Neural cell (in vitro differentiated cells): ENCODE results near the gene BLOC1S3. TPM values are rescaled to one million over a fixed set of nuclear protein-coding genes. Genes with fewer than 3 reads are reported as not detected.

ENCODE experiments used
- H2AFZ ChIP-seq: fragments of 200-600, 300-800 bp; sonication (generic), shearing (Covaris generic); 2 replicates; pipeline ENCODE4 v1.6.0; 2014; ENCODE audit warnings: low read depth, mild to moderate bottlenecking, antibody characterized with exemption, low read length, moderate library complexity
- H3F3A ChIP-seq: fragments of 200-600 bp; shearing (Covaris generic); 2 replicates; pipeline ENCODE4 v1.6.1; 2016; ENCODE audit warnings: mild to moderate bottlenecking, moderate library complexity, mixed read lengths, antibody characterized with exemption, low read length; ENCODE audit not compliant: insufficient read depth, poor library complexity, severe bottlenecking
- H3K27ac ChIP-seq: fragments of 200-600, 300-800 bp; sonication (generic), shearing (Covaris generic); 2 replicates; pipeline ENCODE4 v1.5.1; 2014; ENCODE audit warnings: mild to moderate bottlenecking, low read length, moderate library complexity
- H3K27me3 ChIP-seq: fragments of 300-800, 200-600 bp; sonication (generic), shearing (Covaris generic); 2 replicates; pipeline ENCODE4 v1.6.0; 2014; ENCODE audit warnings: mild to moderate bottlenecking, low read depth, low read length, moderate library complexity; ENCODE audit not compliant: insufficient read depth
- H3K36me3 ChIP-seq: fragments of 300-800, 200-600 bp; sonication (generic), shearing (Covaris generic); 2 replicates; pipeline ENCODE4 v1.5.1; 2014; ENCODE audit warnings: mild to moderate bottlenecking, antibody characterized with exemption, low read length, moderate library complexity; ENCODE audit not compliant: insufficient read depth
- H3K4me2 ChIP-seq: fragments of 300-800, 200-600 bp; sonication (generic), shearing (Covaris generic); 2 replicates; pipeline ENCODE4 v1.6.0; 2014; ENCODE audit warnings: mild to moderate bottlenecking, low read length
- H3K4me3 ChIP-seq: fragments of 300-800, 200-600 bp; sonication (generic), shearing (Covaris generic); 2 replicates; pipeline ENCODE4 v1.5.1; 2014; ENCODE audit warnings: mild to moderate bottlenecking, low read length, moderate library complexity
- H3K79me2 ChIP-seq: fragments of 200-600 bp; shearing (Covaris generic); replicated peaks from 2 replicates; pipeline ENCODE4 v1.6.0; 2014; ENCODE audit warnings: mild to moderate bottlenecking, low read length, moderate library complexity; ENCODE audit not compliant: insufficient read depth
- H3K9ac ChIP-seq: fragments of 300-800, 200-600 bp; sonication (generic), shearing (Covaris generic); 2 replicates; pipeline ENCODE4 v1.6.1; 2016; ENCODE audit warnings: mild to moderate bottlenecking, low read length, mixed read lengths
- H3K9me2 ChIP-seq: fragments of 200-600 bp; shearing (Covaris generic); 2 replicates; pipeline ENCODE4 v1.6.1; 2016; ENCODE audit warnings: mild to moderate bottlenecking, low read length, mixed read lengths; ENCODE audit not compliant: insufficient read depth
- H3K9me3 ChIP-seq: fragments of 200-600, 300-800 bp; sonication (generic), shearing (Covaris generic); 2 replicates; pipeline ENCODE4 v1.6.1; 2016; ENCODE audit warnings: mild to moderate bottlenecking, mixed run types, low read length, moderate library complexity, mixed read lengths
- H4K20me1 ChIP-seq: fragments of 200-600 bp; shearing (Covaris generic); 2 replicates; pipeline ENCODE4 v1.6.1; 2016; ENCODE audit warnings: mild to moderate bottlenecking, mixed run types; ENCODE audit not compliant: insufficient read depth
- EP300 ChIP-seq: fragments of 450-650 bp; conservative IDR thresholded peaks from 2 replicates; pipeline ENCODE4 v1.6.1; 2014; ENCODE audit warnings: antibody characterized with exemption, mild to moderate bottlenecking, moderate library complexity; ENCODE audit not compliant: poor library complexity, severe bottlenecking
- EZH2 ChIP-seq: fragments of 200-600, 300-800 bp; shearing (Covaris generic), sonication (generic); IDR thresholded peaks from 2 replicates; pipeline ENCODE4 v1.6.1; 2014; ENCODE audit warnings: antibody characterized with exemption, low read length, borderline replicate concordance, mild to moderate bottlenecking; ENCODE audit not compliant: insufficient read depth, poor library complexity, severe bottlenecking
- POLR2AphosphoS5 ChIP-seq: IDR thresholded peaks from 2 replicates; pipeline ENCODE4 v1.6.1; 2012
- RAD21 ChIP-seq: fragments of 450-650 bp; conservative IDR thresholded peaks from 2 replicates; pipeline ENCODE4 v1.6.1; 2014; ENCODE audit warnings: antibody characterized with exemption, mild to moderate bottlenecking, moderate library complexity
- SMC3 ChIP-seq: fragments of 450-650 bp; conservative IDR thresholded peaks from 2 replicates; pipeline ENCODE4 v1.6.1; 2014; ENCODE audit warnings: antibody characterized with exemption, mild to moderate bottlenecking, moderate library complexity; ENCODE audit not compliant: poor library complexity
- TAF1 ChIP-seq: IDR thresholded peaks from 2 replicates; pipeline ENCODE4 v1.6.1; 2012; ENCODE audit warnings: low read depth
- polyA plus RNA-seq: library from polyadenylated mRNA; depleted of rRNA; stranded (reverse); fragments of >200 nt; gene quantifications from 2 replicates; pipeline ENCODE4 v1.2.3, GENCODE V29; 2014
- TF ChIP-seq, protein P1 (sequence below): fragments of 450-650 bp; IDR thresholded peaks from 2 replicates; pipeline ENCODE4 v1.5.1; 2014; ENCODE audit warnings: antibody characterized with exemption, mild to moderate bottlenecking, moderate library complexity; ENCODE audit not compliant: poor library complexity, severe bottlenecking
- TF ChIP-seq, protein P2 (sequence below): IDR thresholded peaks from 2 replicates; pipeline ENCODE4 v1.6.1; 2012; ENCODE audit warnings: borderline replicate concordance

The BLOC1S3 gene
- polyA plus RNA-seq, 1 donor from 2014 or later: 1.8 TPM

DNA sequence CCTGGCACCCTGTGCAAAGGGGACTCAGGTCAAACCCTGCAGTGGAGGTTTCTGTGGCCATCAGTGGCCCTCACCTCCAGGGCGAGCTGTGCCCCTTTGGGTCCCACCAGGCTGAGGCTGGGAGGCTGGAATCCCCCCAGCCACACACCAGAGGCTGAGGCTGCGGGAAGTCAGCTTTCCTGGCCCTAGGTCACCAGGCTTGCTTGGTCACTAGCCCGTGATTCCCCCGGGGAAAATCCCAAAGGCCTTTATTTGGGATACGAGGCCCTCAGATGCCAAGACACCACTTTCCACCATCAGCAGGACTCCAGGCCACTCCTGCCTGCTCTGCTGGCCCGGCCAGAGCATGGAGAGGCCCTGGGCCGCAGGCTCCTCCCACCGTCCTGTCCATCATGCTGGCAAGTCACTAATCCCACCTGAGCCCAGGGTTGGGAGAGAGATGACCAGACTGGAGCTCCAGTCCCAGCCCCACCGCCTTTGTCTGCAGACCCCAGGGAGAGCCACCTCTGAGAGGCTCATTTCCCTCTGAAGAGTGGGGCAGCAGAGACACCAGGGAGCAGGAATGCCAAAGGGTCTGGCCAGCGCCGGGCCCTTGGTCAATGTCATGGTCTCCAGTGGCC lies 22.5 kb upstream of the BLOC1S3 start:
- no peaks in the 10 kb centered on the region for H3K79me2 ChIP-seq
- H3K4me2 ChIP-seq: no peak overlapping the region
- no peaks in the 10 kb centered on the region for H4K20me1 ChIP-seq
- no peak overlapping the region for H3K9ac ChIP-seq
- no peak overlapping the region for H2AFZ ChIP-seq
- H3K27me3 ChIP-seq: peaks cover 24% of the 10 kb centered on the region
- no peaks in the 10 kb centered on the region for H3K9me2 ChIP-seq
- H3K27ac ChIP-seq: no peak overlapping the region
- no peak overlapping the region for H3K4me3 ChIP-seq
- TF ChIP-seq EP300 (no peak), POLR2AphosphoS5 (peak; percentile 4)
- no peaks in the 10 kb centered on the region for H3K36me3 ChIP-seq
- no peaks in the 10 kb centered on the region for H3F3A ChIP-seq
- H3K9me3 ChIP-seq: no peaks in the 10 kb centered on the region

DNA sequence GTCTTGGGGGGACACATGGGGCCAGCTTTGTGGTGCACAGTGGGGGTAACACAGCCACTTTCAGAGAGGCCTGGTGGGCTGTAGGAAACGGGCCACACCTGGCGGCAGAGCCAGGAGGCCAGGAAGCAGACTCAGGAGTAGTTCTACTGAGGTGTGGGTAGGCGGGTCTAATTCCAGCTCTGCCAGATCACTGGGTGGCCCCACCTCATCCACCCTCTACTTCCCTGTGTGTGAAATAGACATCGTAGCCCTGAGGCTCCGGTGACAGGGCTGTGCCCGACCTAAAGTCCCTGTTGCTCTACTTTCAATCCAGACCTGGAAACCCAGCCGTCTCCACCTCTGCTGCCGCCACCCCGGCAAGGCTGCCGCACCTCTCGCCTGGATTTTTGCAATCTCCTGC lies 21.8 kb upstream of the BLOC1S3 start:
- Histone ChIP-seq H3K79me2 (no peaks in the 10 kb centered on the region), H3K27me3 (peaks cover 19% of the 10 kb centered on the region), H3K9me3 (no peaks in the 10 kb centered on the region), H2AFZ (no peak overlapping the region), H3F3A (no peaks in the 10 kb centered on the region), H3K36me3 (no peaks in the 10 kb centered on the region), H3K9ac (no peak overlapping the region), H3K27ac (no peak overlapping the region), H3K4me3 (no peak overlapping the region), H3K9me2 (no peaks in the 10 kb centered on the region), H3K4me2 (no peak overlapping the region), H4K20me1 (no peaks in the 10 kb centered on the region)
- TF ChIP-seq RAD21: no peak
- TF ChIP-seq POLR2AphosphoS5: no peak
- TF ChIP-seq EP300: no peak
- TF ChIP-seq, protein P1, sequence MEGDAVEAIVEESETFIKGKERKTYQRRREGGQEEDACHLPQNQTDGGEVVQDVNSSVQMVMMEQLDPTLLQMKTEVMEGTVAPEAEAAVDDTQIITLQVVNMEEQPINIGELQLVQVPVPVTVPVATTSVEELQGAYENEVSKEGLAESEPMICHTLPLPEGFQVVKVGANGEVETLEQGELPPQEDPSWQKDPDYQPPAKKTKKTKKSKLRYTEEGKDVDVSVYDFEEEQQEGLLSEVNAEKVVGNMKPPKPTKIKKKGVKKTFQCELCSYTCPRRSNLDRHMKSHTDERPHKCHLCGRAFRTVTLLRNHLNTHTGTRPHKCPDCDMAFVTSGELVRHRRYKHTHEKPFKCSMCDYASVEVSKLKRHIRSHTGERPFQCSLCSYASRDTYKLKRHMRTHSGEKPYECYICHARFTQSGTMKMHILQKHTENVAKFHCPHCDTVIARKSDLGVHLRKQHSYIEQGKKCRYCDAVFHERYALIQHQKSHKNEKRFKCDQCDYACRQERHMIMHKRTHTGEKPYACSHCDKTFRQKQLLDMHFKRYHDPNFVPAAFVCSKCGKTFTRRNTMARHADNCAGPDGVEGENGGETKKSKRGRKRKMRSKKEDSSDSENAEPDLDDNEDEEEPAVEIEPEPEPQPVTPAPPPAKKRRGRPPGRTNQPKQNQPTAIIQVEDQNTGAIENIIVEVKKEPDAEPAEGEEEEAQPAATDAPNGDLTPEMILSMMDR: no peak
- no peak for TF ChIP-seq SMC3
- TF ChIP-seq TAF1: no peak
- no peak for TF ChIP-seq EZH2
- TF ChIP-seq, protein P2, sequence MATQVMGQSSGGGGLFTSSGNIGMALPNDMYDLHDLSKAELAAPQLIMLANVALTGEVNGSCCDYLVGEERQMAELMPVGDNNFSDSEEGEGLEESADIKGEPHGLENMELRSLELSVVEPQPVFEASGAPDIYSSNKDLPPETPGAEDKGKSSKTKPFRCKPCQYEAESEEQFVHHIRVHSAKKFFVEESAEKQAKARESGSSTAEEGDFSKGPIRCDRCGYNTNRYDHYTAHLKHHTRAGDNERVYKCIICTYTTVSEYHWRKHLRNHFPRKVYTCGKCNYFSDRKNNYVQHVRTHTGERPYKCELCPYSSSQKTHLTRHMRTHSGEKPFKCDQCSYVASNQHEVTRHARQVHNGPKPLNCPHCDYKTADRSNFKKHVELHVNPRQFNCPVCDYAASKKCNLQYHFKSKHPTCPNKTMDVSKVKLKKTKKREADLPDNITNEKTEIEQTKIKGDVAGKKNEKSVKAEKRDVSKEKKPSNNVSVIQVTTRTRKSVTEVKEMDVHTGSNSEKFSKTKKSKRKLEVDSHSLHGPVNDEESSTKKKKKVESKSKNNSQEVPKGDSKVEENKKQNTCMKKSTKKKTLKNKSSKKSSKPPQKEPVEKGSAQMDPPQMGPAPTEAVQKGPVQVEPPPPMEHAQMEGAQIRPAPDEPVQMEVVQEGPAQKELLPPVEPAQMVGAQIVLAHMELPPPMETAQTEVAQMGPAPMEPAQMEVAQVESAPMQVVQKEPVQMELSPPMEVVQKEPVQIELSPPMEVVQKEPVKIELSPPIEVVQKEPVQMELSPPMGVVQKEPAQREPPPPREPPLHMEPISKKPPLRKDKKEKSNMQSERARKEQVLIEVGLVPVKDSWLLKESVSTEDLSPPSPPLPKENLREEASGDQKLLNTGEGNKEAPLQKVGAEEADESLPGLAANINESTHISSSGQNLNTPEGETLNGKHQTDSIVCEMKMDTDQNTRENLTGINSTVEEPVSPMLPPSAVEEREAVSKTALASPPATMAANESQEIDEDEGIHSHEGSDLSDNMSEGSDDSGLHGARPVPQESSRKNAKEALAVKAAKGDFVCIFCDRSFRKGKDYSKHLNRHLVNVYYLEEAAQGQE: no peak
